Kidney epithelial cell (primary cell): Measurements from ENCODE around the gene ZNF669. TPM values are rescaled to one million over a fixed set of nuclear protein-coding genes. Genes with fewer than 3 reads are reported as not detected.
A peak's percentile ranks its signal among the peaks of the same experiment; 100 is the strongest.
"Not testable (repeated sequence)": the region's sequence is repeated elsewhere in the genome, so short reads cannot be mapped to it uniquely, and the experiment has no call there.

Experiments
- DNase-seq: peaks from one replicate; pipeline ENCODE4 v3.0.0-alpha.2; 2010; ENCODE audit warnings: low read depth
- H3K27me3 ChIP-seq: 2 replicates; pipeline ENCODE4 v1.6.0; 2011; ENCODE audit warnings: low read length; ENCODE audit not compliant: control insufficient read depth, insufficient read depth
- H3K36me3 ChIP-seq: 2 replicates; pipeline ENCODE4 v1.5.1; 2011; ENCODE audit warnings: low read length; ENCODE audit not compliant: control insufficient read depth, insufficient read depth
- H3K4me3 ChIP-seq: 2 replicates; pipeline ENCODE4 v1.5.1; 2011; ENCODE audit warnings: low read depth, mild to moderate bottlenecking, control low read depth, low read length
- CTCF ChIP-seq: IDR thresholded peaks from 2 replicates; pipeline ENCODE4 v1.5.1; 2011; ENCODE audit warnings: mild to moderate bottlenecking, moderate library complexity, low read length, control low read depth, inconsistent platforms; ENCODE audit not compliant: insufficient read depth, poor library complexity, severe bottlenecking
- total RNA-seq: library from RNA; depleted of rRNA; stranded (reverse); fragments of >200 nt; gene quantifications from 2 replicates; pipeline ENCODE4 v1.2.3, GENCODE V29; 2015

Gene ZNF669
- total RNA-seq = 21.0 and 31.2 TPM in 2 replicates

- Histone ChIP-seq H3K36me3 (peaks cover 1% of the 10 kb centered on the region), H3K4me3 (peak within 1 kb of the TSS; percentile 99), H3K27me3 (no peaks in the 10 kb centered on the region)
- no peak for TF ChIP-seq CTCF
- DNase-seq = peak; percentile 81
These were observed at the start of gene ZNF669 for GRCh38 chr1:247103859-247104591. ZNF669 (minus strand) TSS chr1:247104356; CDS start chr1:247104199, 157 bp downstream.

- peaks cover 3% of the 10 kb centered on the region for H3K36me3 ChIP-seq
These were observed 43.6 kb upstream of the ZNF669 start for GRCh38 chr1:247147781-247148180.

GRCh38 chr1:247147120-247147519 lies 43.0 kb upstream of the ZNF669 start:
- H3K36me3 ChIP-seq, H3K4me3 ChIP-seq, DNase-seq, H3K27me3 ChIP-seq: not testable (repeated sequence)

More at GRCh38 chr1:247147781-247148180, 43.6 kb upstream of the ZNF669 start:
- DNase-seq = no peak
- no peak overlapping the region for H3K4me3 ChIP-seq
- TF ChIP-seq CTCF = no peak
- H3K27me3 ChIP-seq = no peaks in the 10 kb centered on the region

GRCh38 chr1:247146671-247147070 lies 42.5 kb upstream of the ZNF669 start:
- no peak for TF ChIP-seq CTCF
- DNase-seq = no peak
- H3K36me3 ChIP-seq = peaks cover 3% of the 10 kb centered on the region
- no peak overlapping the region for H3K4me3 ChIP-seq
- H3K27me3 ChIP-seq = no peaks in the 10 kb centered on the region

GRCh38 chr1:247145279-247145678 lies 41.1 kb upstream of the ZNF669 start:
- Histone ChIP-seq H3K36me3 (peaks cover 4% of the 10 kb centered on the region), H3K4me3 (no peak overlapping the region), H3K27me3 (no peaks in the 10 kb centered on the region)
- TF ChIP-seq CTCF = no peak
- no peak for DNase-seq

GRCh38 chr1:247139557-247139956 lies 35.4 kb upstream of the ZNF669 start:
- H3K36me3 ChIP-seq, H3K27me3 ChIP-seq, H3K4me3 ChIP-seq, DNase-seq: not testable (repeated sequence)

GRCh38 chr1:247131236-247131635 lies 27.1 kb upstream of the ZNF669 start:
- TF ChIP-seq CTCF = no peak
- no peak for DNase-seq
- Histone ChIP-seq H3K36me3 (no peaks in the 10 kb centered on the region), H3K4me3 (no peak overlapping the region), H3K27me3 (no peaks in the 10 kb centered on the region)

GRCh38 chr1:247127519-247128282 lies 23.5 kb upstream of the ZNF669 start:
- not testable (repeated sequence) for H3K27me3 ChIP-seq, H3K36me3 ChIP-seq, DNase-seq
- H3K4me3 ChIP-seq = peak overlapping the region; percentile 27

GRCh38 chr1:247126601-247127000 lies 22.4 kb upstream of the ZNF669 start:
- not testable (repeated sequence) for DNase-seq, H3K27me3 ChIP-seq, H3K4me3 ChIP-seq

GRCh38 chr1:247126166-247126565 lies 22.0 kb upstream of the ZNF669 start:
- H3K36me3 ChIP-seq, DNase-seq, H3K27me3 ChIP-seq, H3K4me3 ChIP-seq: not testable (repeated sequence)

More at GRCh38 chr1:247126601-247127000, 22.4 kb upstream of the ZNF669 start:
- not testable (repeated sequence) for H3K36me3 ChIP-seq
